H1 (cell line): ENCODE data around the gene FXYD5. TPM values are rescaled to one million over a fixed set of nuclear protein-coding genes. Genes with fewer than 3 reads are reported as not detected.
A peak's percentile ranks its signal among the peaks of the same experiment; 100 is the strongest.

Experiments
- CTCF ChIA-PET: fragments of 300-600 bp; sonication (Branson Sonifier 250); formaldehyde crosslinking; loops from one replicate; lab custom pipeline; 2021; ENCODE audit not compliant: partially characterized antibody; lab: Charles Lee
- POLR2A ChIA-PET: fragments of 300-600 bp; sonication (Branson Sonifier 250); formaldehyde crosslinking; loops from one replicate; lab custom pipeline; 2021; ENCODE audit warnings: inconsistent platforms; ENCODE audit not compliant: partially characterized antibody; lab: Charles Lee
- DNase-seq, 2 experiments: peaks; one replicate each; pipeline versions ENCODE4 v3.0.0 to v3.0.0-alpha.2; 2010 to 2022; ENCODE audit warnings: low spot score in 2 of 2, low read depth in 1 of 2, mixed read lengths in 1 of 2
- FAIRE-seq: peaks from 2 replicates; lab custom pipeline; 2011; peaks lifted over from hg19 to GRCh38; lab: Jason Lieb, UNC
- H2AFZ ChIP-seq: 2 replicates; pipeline ENCODE4 v1.8.1; 2012; ENCODE audit warnings: low read length, inconsistent platforms
- H2AK5ac ChIP-seq: 2 replicates; pipeline ENCODE4 v1.6.1; 2013; ENCODE audit warnings: low read depth, low read length
- H2BK120ac ChIP-seq: replicated peaks from 2 replicates; pipeline ENCODE3; 2013; ENCODE audit warnings: low read depth, low read length, inconsistent platforms
- H2BK12ac ChIP-seq: 2 replicates; pipeline ENCODE4 v1.6.1; 2013; ENCODE audit warnings: low read depth, low read length
- H2BK15ac ChIP-seq: 2 replicates; pipeline ENCODE4 v1.6.1; 2013; ENCODE audit warnings: low read length
- H2BK20ac ChIP-seq: 2 replicates; pipeline ENCODE4 v1.6.1; 2013; ENCODE audit warnings: low read length
- H2BK5ac ChIP-seq: 2 replicates; pipeline ENCODE4 v1.6.1; 2013; ENCODE audit warnings: low read depth, low read length
- H3K14ac ChIP-seq: 2 replicates; pipeline ENCODE4 v1.6.1; 2013; ENCODE audit warnings: inconsistent platforms; ENCODE audit not compliant: insufficient read length
- H3K18ac ChIP-seq: 2 replicates; pipeline ENCODE4 v1.6.1; 2013; ENCODE audit warnings: low read length; ENCODE audit errors: extremely low read depth
- H3K23ac ChIP-seq: 2 replicates; pipeline ENCODE4 v1.6.1; 2013; ENCODE audit warnings: inconsistent platforms; ENCODE audit not compliant: insufficient read length
- H3K23me2 ChIP-seq: 2 replicates; pipeline ENCODE4 v1.6.1; 2013; ENCODE audit warnings: low read depth, low read length
- H3K27ac ChIP-seq: 2 replicates; pipeline ENCODE4 v1.6.1; 2011; ENCODE audit warnings: low read depth, low read length, inconsistent platforms
- H3K27me3 ChIP-seq, 4 experiments: replicated peaks in 1 of 4; 1 replicate in 1 of 4; 2 replicates in 3 of 4; pipeline versions ENCODE4 v1.6.1 to v1.8.1; 2011 to 2013; ENCODE audit warnings: low read length in 3 of 4, mild to moderate bottlenecking in 3 of 4, inconsistent platforms in 2 of 4, mixed read lengths in 2 of 4, moderate library complexity in 1 of 4; ENCODE audit not compliant: control insufficient read depth in 3 of 4, insufficient read depth in 3 of 4; ENCODE audit errors: extremely low read depth in 1 of 4
- H3K36me3 ChIP-seq, 4 experiments: 2 replicates each; pipeline versions ENCODE4 v1.6.1 to v1.8.1; 2011 to 2013; ENCODE audit warnings: mild to moderate bottlenecking in 4 of 4, low read length in 3 of 4, moderate library complexity in 2 of 4, control low read depth in 1 of 4, inconsistent platforms in 1 of 4; ENCODE audit not compliant: insufficient read depth in 4 of 4, control insufficient read depth in 2 of 4
- H3K4ac ChIP-seq: replicated peaks from 2 replicates; pipeline ENCODE3; 2013; ENCODE audit warnings: low read length, low read depth, mixed read lengths, inconsistent platforms; ENCODE audit not compliant: insufficient read length
- H3K4me1 ChIP-seq, 4 experiments: replicated peaks in 1 of 4; 1 replicate in 1 of 4; 2 replicates in 3 of 4; pipeline versions ENCODE4 v1.6.1 to v1.8.1; 2011 to 2013; ENCODE audit warnings: low read length in 3 of 4, inconsistent platforms in 2 of 4, mixed read lengths in 1 of 4; ENCODE audit not compliant: insufficient read depth in 4 of 4, control insufficient read depth in 3 of 4
- H3K4me2 ChIP-seq, 2 experiments: 2 replicates each; pipeline versions ENCODE4 v1.6.1 to v1.8.1; 2011 to 2013; ENCODE audit warnings: low read depth in 2 of 2, low read length in 2 of 2, control low read depth in 1 of 2, inconsistent platforms in 1 of 2, mild to moderate bottlenecking in 1 of 2; ENCODE audit not compliant: insufficient read depth in 1 of 2
- H3K4me3 ChIP-seq, 4 experiments: fragments of 200-600, 300-600 bp in 1 of 4; sonication (generic), shearing (Covaris generic), sonication (Bioruptor Twin) in 1 of 4; 2 replicates each; pipeline versions ENCODE4 v1.5.1 to v1.8.1; 2011 to 2016; ENCODE audit warnings: low read length in 4 of 4, low read depth in 3 of 4, control low read depth in 2 of 4, inconsistent platforms in 2 of 4, mild to moderate bottlenecking in 2 of 4, mixed read lengths in 1 of 4, moderate library complexity in 1 of 4; ENCODE audit not compliant: insufficient read depth in 2 of 4; ENCODE audit errors: extremely low read depth in 1 of 4
- H3K56ac ChIP-seq: replicated peaks from 2 replicates; pipeline ENCODE3; 2013; ENCODE audit warnings: low read depth, mild to moderate bottlenecking, mixed read lengths, low read length, inconsistent platforms; ENCODE audit not compliant: insufficient read length
- H3K79me1 ChIP-seq: 2 replicates; pipeline ENCODE4 v1.6.1; 2013; ENCODE audit warnings: low read depth, low read length, control low read depth
- H3K79me2 ChIP-seq, 2 experiments: 2 replicates each; pipeline versions ENCODE4 v1.6.1 to v1.8.1; 2012 to 2013; ENCODE audit warnings: low read length in 2 of 2, mild to moderate bottlenecking in 2 of 2, inconsistent platforms in 1 of 2; ENCODE audit not compliant: insufficient read depth in 2 of 2, control insufficient read depth in 1 of 2
- H3K9ac ChIP-seq, 4 experiments: replicated peaks in 1 of 4; 1 replicate in 1 of 4; 2 replicates in 3 of 4; pipeline versions ENCODE4 v1.6.1 to v1.8.1; 2011 to 2013; ENCODE audit warnings: low read depth in 3 of 4, low read length in 3 of 4, control low read depth in 2 of 4, mild to moderate bottlenecking in 2 of 4, moderate library complexity in 2 of 4, inconsistent platforms in 1 of 4; ENCODE audit errors: extremely low read depth in 1 of 4
- H3K9me3 ChIP-seq, 2 experiments: 2 replicates each; pipeline versions ENCODE4 v1.6.1 to v1.8.1; 2012 to 2013; ENCODE audit warnings: mild to moderate bottlenecking in 2 of 2, moderate library complexity in 2 of 2, control low read depth in 1 of 2, inconsistent platforms in 1 of 2, low read depth in 1 of 2, low read length in 1 of 2, mixed read lengths in 1 of 2; ENCODE audit not compliant: insufficient read depth in 2 of 2
- H4K20me1 ChIP-seq, 2 experiments: replicated peaks in 1 of 2; 2 replicates each; pipeline versions ENCODE3 to v1.8.1; 2011 to 2013; ENCODE audit warnings: inconsistent platforms in 2 of 2, low read length in 2 of 2, mild to moderate bottlenecking in 1 of 2; ENCODE audit not compliant: insufficient read depth in 2 of 2, control insufficient read depth in 1 of 2
- H4K5ac ChIP-seq: 2 replicates; pipeline ENCODE4 v1.6.1; 2013; ENCODE audit warnings: low read length, low read depth, mixed read lengths, inconsistent platforms; ENCODE audit not compliant: insufficient read length
- H4K8ac ChIP-seq: 2 replicates; pipeline ENCODE4 v1.8.0; 2013; ENCODE audit warnings: mild to moderate bottlenecking, moderate library complexity, low read length, inconsistent platforms; ENCODE audit not compliant: insufficient read depth; ENCODE audit errors: extremely low read depth
- H4K91ac ChIP-seq: replicated peaks from 2 replicates; pipeline ENCODE3; 2013; ENCODE audit warnings: low read length, mixed read lengths, inconsistent platforms; ENCODE audit not compliant: insufficient read length
- TAF1 ChIP-seq: IDR thresholded peaks from 2 replicates; pipeline ENCODE4 v1.6.1; 2011; ENCODE audit warnings: mild to moderate bottlenecking, low read depth, low read length
- WGBS, 2 experiments: shearing (Covaris generic) in 1 of 2; methylation state at CpG; one replicate each; pipeline versions ENCODE4 v1.1.6 to v1.1.7; 2013 to 2015; ENCODE audit warnings: low lambda C conversion rate in 2 of 2, mixed read lengths in 2 of 2, inconsistent platforms in 1 of 2, low coverage in 1 of 2, missing lambda C conversion rate in 1 of 2; ENCODE audit not compliant: insufficient replicate concordance in 2 of 2, insufficient coverage in 1 of 2, insufficient read length in 1 of 2; ENCODE audit errors: extremely low coverage in 1 of 2, missing lambda C conversion rate in 1 of 2; 5-methylcytosine and 5-hydroxymethylcytosine counted together
- polyA plus RNA-seq, 7 experiments: library from polyadenylated mRNA; depleted of rRNA in 3 of 7; stranded (reverse) in 5 of 7; unstranded in 2 of 7; fragments of >200 nt in 5 of 7; fragments of 200-250 nt in 2 of 7; gene quantifications; 1 replicate in 5 of 7; 2 replicates in 1 of 7; 4 replicates in 1 of 7; pipeline versions ENCODE4 v1.2.1 to v1.2.3, GENCODE V29; 2011 to 2013; ENCODE audit warnings: missing spikeins in 2 of 7, mixed read lengths in 2 of 7
- total RNA-seq: library from RNA; stranded (reverse); fragmentation: NEBNext Ultra II Directional; extraction: Animal tissue kit (Norgen Biotek cat#: 25700); gene quantifications from 2 replicates; pipeline ENCODE4 v1.2.1, GENCODE V29; 2021

Gene FXYD5
- total and polyA plus RNA-seq, 2 of the 8 experiments (the other 6 are each of a cell fraction or from before 2014, with no cell fraction given): 99.0 to 191 TPM

GRCh38 chr19:35142606-35143230, 11.8 kb upstream of the FXYD5 start:
- H3K4me2 ChIP-seq: peak overlapping the region; percentile 78 to 89
- no peak overlapping the region; a peak in 1 of 7 replicates for H3K9ac ChIP-seq
- no peaks in the 10 kb centered on the region for H3K79me2 ChIP-seq
- H3K23me2 ChIP-seq: peaks cover 20% of the 10 kb centered on the region; the same call in 1 of the 2 replicates
- ChIA-PET POLR2A (interaction anchor here (0.6 to 4.8 kb wide), 19 partner anchors 11 to 368 kb away, joined by 3 to 67 read pairs (median 4); partner anchors contain the start of gene FXYD5), CTCF (interaction anchor here (0.6 to 10.2 kb wide), 32 partner anchors 10 to 406 kb away, joined by 3 to 154 read pairs (median 4); partner anchors contain the start of genes FXYD3 and FXYD5)
- H3K14ac ChIP-seq: no peak overlapping the region
- no peak overlapping the region for H3K23ac ChIP-seq
- peaks cover 0 to 15% (median 8%) of the 10 kb centered on the region in 4 experiments; a peak in 5 of 7 replicates for H3K27me3 ChIP-seq
- no peak overlapping the region for H3K27ac ChIP-seq
- no peak overlapping the region for H4K5ac ChIP-seq
- H3K36me3 ChIP-seq: no peaks in the 10 kb centered on the region
- no peak overlapping the region for H3K56ac ChIP-seq
- peaks cover 5 to 32% (median 25%) of the 10 kb centered on the region in 4 experiments for H3K4me1 ChIP-seq
- H2BK20ac ChIP-seq: no peak overlapping the region
- no peak overlapping the region for H4K8ac ChIP-seq
- peak overlapping the region; percentile 10; the same call in 1 of the 2 replicates for H2BK5ac ChIP-seq
- WGBS, 2 experiments: 1% methylated on average over 13 of the region's 46 CpGs; no CpG with 5 or more reads in 1 of the 2 experiments
- DNase-seq (peak in 1 of 2 experiments; percentile 86), FAIRE-seq (no peak)
- H2BK15ac ChIP-seq: no peak overlapping the region
- no peak overlapping the region for H2AFZ ChIP-seq
- H2BK120ac ChIP-seq: no peak overlapping the region
- peaks cover 0 to 3% of the 10 kb centered on the region in 2 experiments for H4K20me1 ChIP-seq
- H3K79me1 ChIP-seq: no peaks in the 10 kb centered on the region
- peak overlapping the region; percentile 48 to 68 (median 54) for H3K4me3 ChIP-seq
- no peak overlapping the region for H4K91ac ChIP-seq
- H2BK12ac ChIP-seq: 0 out of 2 replicates have a peak overlapping the region, but pooled peaks have one; percentile 9
- no peak overlapping the region; the same call in 1 of the 2 replicates for H3K18ac ChIP-seq
- H3K9me3 ChIP-seq: no peaks in the 10 kb centered on the region
- no peak overlapping the region for H2AK5ac ChIP-seq
- H3K4ac ChIP-seq: no peak overlapping the region
- peak; percentile 11; the same call in 1 of the 2 replicates for TF ChIP-seq TAF1
